ENCODE measurements around the gene MAD2L1BP.

The MAD2L1BP gene

GRCh38 chr6:43665376-43665775 is 29.7 kb downstream of the MAD2L1BP start:
- peak; percentile 11 for DNase-seq
- Histone ChIP-seq H2BK5ac (ENCODE audit: low read length) (no peak overlapping the region), H4K8ac (ENCODE audit: low read depth, low read length) (no peak overlapping the region), H3K27me3 (ENCODE audit: insufficient read depth, low read length, poor library complexity) (no peaks in the 10 kb centered on the region), H3K27ac (ENCODE audit: low read depth, low read length) (no peak overlapping the region), H3K79me2 (ENCODE audit: control insufficient read depth, insufficient read depth, low read length) (no peaks in the 10 kb centered on the region), H2AK5ac (ENCODE audit: low read length) (no peak overlapping the region), H3K4me3 (ENCODE audit: low read length) (no peak overlapping the region), H2BK15ac (replicated peaks; ENCODE audit: low read depth) (no peak overlapping the region), H3K79me1 (ENCODE audit: low read length) (no peaks in the 10 kb centered on the region), H3K4ac (ENCODE audit: low read depth, low read length) (no peak overlapping the region), H3K18ac (ENCODE audit: low read length) (no peak overlapping the region), H3K4me1 (ENCODE audit: control insufficient read depth, low read depth, low read length) (peaks cover 15% of the 10 kb centered on the region), H3K23ac (ENCODE audit: low read length) (no peak overlapping the region), H2BK120ac (ENCODE audit: low read depth, low read length) (no peak overlapping the region), H3K4me2 (ENCODE audit: low read length) (no peak overlapping the region), H3K56ac (ENCODE audit: low read length) (no peak overlapping the region), H3K9ac (ENCODE audit: low read length) (no peak overlapping the region), H4K5ac (ENCODE audit: low read length) (no peak overlapping the region), H3K36me3 (ENCODE audit: control insufficient read depth, insufficient read depth, low read length) (no peaks in the 10 kb centered on the region)
- WGBS (ENCODE audit: extremely low coverage, insufficient coverage, low lambda C conversion rate), result no CpG with 5 or more reads among the region's 1 CpG

DNA sequence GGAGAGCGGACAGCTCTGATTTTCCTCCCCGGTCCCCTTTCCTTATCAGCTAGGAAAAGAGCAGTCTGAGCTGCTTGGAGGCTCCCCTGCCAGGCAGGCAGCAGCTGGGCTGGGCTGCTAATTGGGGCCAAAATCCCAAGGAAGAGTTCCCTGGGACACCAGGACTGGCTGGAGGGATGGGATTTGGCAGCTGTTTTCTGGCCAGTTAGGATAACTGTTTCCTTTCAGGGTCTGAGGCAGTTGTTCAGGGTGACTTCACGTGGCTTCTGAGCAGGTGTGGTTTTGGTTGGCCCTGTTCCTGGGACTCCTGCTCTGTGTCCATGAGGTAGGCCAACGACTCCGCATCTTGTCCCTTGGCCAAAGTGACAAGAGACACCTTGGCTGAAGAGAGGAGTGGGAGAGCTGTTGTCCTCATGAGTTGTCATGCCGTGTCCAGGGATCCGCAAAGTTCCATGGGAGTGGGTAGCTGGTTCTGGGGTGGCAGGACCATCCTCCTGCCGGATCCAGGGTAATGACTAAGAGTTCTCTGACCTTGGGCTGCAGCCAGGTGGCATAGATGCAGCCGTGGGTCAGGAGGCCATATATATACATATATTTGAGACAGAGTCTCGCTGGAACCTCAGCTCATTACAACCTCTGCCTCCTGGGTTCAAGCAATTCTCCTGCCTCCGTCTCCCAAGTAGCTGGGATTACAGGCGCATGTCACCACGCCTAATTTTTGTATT is 30.7 kb downstream of the MAD2L1BP start:
- Histone ChIP-seq H2AK5ac (ENCODE audit: low read length) (no peak overlapping the region), H4K8ac (ENCODE audit: low read depth, low read length) (no peak overlapping the region), H2BK120ac (ENCODE audit: low read depth, low read length) (no peak overlapping the region), H3K18ac (ENCODE audit: low read length) (no peak overlapping the region), H2BK5ac (ENCODE audit: low read length) (no peak overlapping the region), H3K4me3 (ENCODE audit: low read length) (no peak overlapping the region), H3K27me3 (ENCODE audit: insufficient read depth, low read length, poor library complexity) (no peaks in the 10 kb centered on the region), H4K5ac (ENCODE audit: low read length) (no peak overlapping the region), H3K27ac (ENCODE audit: low read depth, low read length) (no peak overlapping the region), H3K4ac (ENCODE audit: low read depth, low read length) (no peak overlapping the region), H3K23ac (ENCODE audit: low read length) (no peak overlapping the region), H2BK15ac (replicated peaks; ENCODE audit: low read depth) (no peak overlapping the region), H3K4me1 (ENCODE audit: control insufficient read depth, low read depth, low read length) (peaks cover 15% of the 10 kb centered on the region), H3K79me2 (ENCODE audit: control insufficient read depth, insufficient read depth, low read length) (no peaks in the 10 kb centered on the region), H3K9ac (ENCODE audit: low read length) (no peak overlapping the region), H3K4me2 (ENCODE audit: low read length) (no peak overlapping the region), H3K36me3 (ENCODE audit: control insufficient read depth, insufficient read depth, low read length) (peaks cover 1% of the 10 kb centered on the region), H3K56ac (ENCODE audit: low read length) (no peak overlapping the region), H3K79me1 (ENCODE audit: low read length) (no peaks in the 10 kb centered on the region)
- no CpG with 5 or more reads among the region's 13 CpGs for WGBS (ENCODE audit: extremely low coverage, insufficient coverage, low lambda C conversion rate)
- DNase-seq, result peak; percentile 13

GRCh38 chr6:43667245-43668150 is 31.9 kb downstream of the MAD2L1BP start:
- H2BK5ac ChIP-seq (ENCODE audit: low read length), result no peak overlapping the region
- H3K4me1 ChIP-seq (ENCODE audit: control insufficient read depth, low read depth, low read length), result peaks cover 15% of the 10 kb centered on the region
- peak; percentile 80 for DNase-seq
- H2BK120ac ChIP-seq (ENCODE audit: low read depth, low read length), result no peak overlapping the region
- H2BK15ac ChIP-seq (replicated peaks; ENCODE audit: low read depth), result no peak overlapping the region
- no peak overlapping the region for H3K4me3 ChIP-seq (ENCODE audit: low read length)
- H3K79me2 ChIP-seq (ENCODE audit: control insufficient read depth, insufficient read depth, low read length), result no peaks in the 10 kb centered on the region
- no CpG with 5 or more reads among the region's 16 CpGs for WGBS (ENCODE audit: extremely low coverage, insufficient coverage, low lambda C conversion rate)
- no peak overlapping the region for H4K5ac ChIP-seq (ENCODE audit: low read length)
- H3K79me1 ChIP-seq (ENCODE audit: low read length), result no peaks in the 10 kb centered on the region
- no peak overlapping the region for H2AK5ac ChIP-seq (ENCODE audit: low read length)
- H3K56ac ChIP-seq (ENCODE audit: low read length), result peak overlapping the region; percentile 50
- peaks cover 3% of the 10 kb centered on the region for H3K36me3 ChIP-seq (ENCODE audit: control insufficient read depth, insufficient read depth, low read length)
- H3K4ac ChIP-seq (ENCODE audit: low read depth, low read length), result no peak overlapping the region
- H3K4me2 ChIP-seq (ENCODE audit: low read length), result peak overlapping the region; percentile 6
- no peak overlapping the region for H3K23ac ChIP-seq (ENCODE audit: low read length)
- H3K27me3 ChIP-seq (ENCODE audit: insufficient read depth, low read length, poor library complexity), result no peaks in the 10 kb centered on the region
- H3K18ac ChIP-seq (ENCODE audit: low read length), result no peak overlapping the region
- no peak overlapping the region for H3K27ac ChIP-seq (ENCODE audit: low read depth, low read length)
- H4K8ac ChIP-seq (ENCODE audit: low read depth, low read length), result no peak overlapping the region
- peak overlapping the region; percentile 28 for H3K9ac ChIP-seq (ENCODE audit: low read length)

GRCh38 chr6:43668151-43669028 is 32.8 kb downstream of the MAD2L1BP start:
- H4K8ac ChIP-seq (ENCODE audit: low read depth, low read length), result no peak overlapping the region
- H3K4me2 ChIP-seq (ENCODE audit: low read length), result no peak overlapping the region
- H3K79me2 ChIP-seq (ENCODE audit: control insufficient read depth, insufficient read depth, low read length), result no peaks in the 10 kb centered on the region
- H3K4me3 ChIP-seq (ENCODE audit: low read length), result no peak overlapping the region
- H2BK120ac ChIP-seq (ENCODE audit: low read depth, low read length), result no peak overlapping the region
- H2BK5ac ChIP-seq (ENCODE audit: low read length), result peak overlapping the region; percentile 25
- no peak overlapping the region for H3K4ac ChIP-seq (ENCODE audit: low read depth, low read length)
- H4K5ac ChIP-seq (ENCODE audit: low read length), result no peak overlapping the region
- peaks cover 3% of the 10 kb centered on the region for H3K36me3 ChIP-seq (ENCODE audit: control insufficient read depth, insufficient read depth, low read length)
- H3K9ac ChIP-seq (ENCODE audit: low read length), result peak overlapping the region; percentile 45
- H3K18ac ChIP-seq (ENCODE audit: low read length), result no peak overlapping the region
- H3K56ac ChIP-seq (ENCODE audit: low read length), result peak overlapping the region; percentile 67
- no peak overlapping the region for H2BK15ac ChIP-seq (replicated peaks; ENCODE audit: low read depth)
- no CpG with 5 or more reads among the region's 17 CpGs for WGBS (ENCODE audit: extremely low coverage, insufficient coverage, low lambda C conversion rate)
- DNase-seq, result peak; percentile 92
- H3K79me1 ChIP-seq (ENCODE audit: low read length), result no peaks in the 10 kb centered on the region
- peak overlapping the region; percentile 74 for H3K23ac ChIP-seq (ENCODE audit: low read length)
- peaks cover 15% of the 10 kb centered on the region for H3K4me1 ChIP-seq (ENCODE audit: control insufficient read depth, low read depth, low read length)
- H2AK5ac ChIP-seq (ENCODE audit: low read length), result peak overlapping the region; percentile 45
- H3K27me3 ChIP-seq (ENCODE audit: insufficient read depth, low read length, poor library complexity), result no peaks in the 10 kb centered on the region
- no peak overlapping the region for H3K27ac ChIP-seq (ENCODE audit: low read depth, low read length)

DNA sequence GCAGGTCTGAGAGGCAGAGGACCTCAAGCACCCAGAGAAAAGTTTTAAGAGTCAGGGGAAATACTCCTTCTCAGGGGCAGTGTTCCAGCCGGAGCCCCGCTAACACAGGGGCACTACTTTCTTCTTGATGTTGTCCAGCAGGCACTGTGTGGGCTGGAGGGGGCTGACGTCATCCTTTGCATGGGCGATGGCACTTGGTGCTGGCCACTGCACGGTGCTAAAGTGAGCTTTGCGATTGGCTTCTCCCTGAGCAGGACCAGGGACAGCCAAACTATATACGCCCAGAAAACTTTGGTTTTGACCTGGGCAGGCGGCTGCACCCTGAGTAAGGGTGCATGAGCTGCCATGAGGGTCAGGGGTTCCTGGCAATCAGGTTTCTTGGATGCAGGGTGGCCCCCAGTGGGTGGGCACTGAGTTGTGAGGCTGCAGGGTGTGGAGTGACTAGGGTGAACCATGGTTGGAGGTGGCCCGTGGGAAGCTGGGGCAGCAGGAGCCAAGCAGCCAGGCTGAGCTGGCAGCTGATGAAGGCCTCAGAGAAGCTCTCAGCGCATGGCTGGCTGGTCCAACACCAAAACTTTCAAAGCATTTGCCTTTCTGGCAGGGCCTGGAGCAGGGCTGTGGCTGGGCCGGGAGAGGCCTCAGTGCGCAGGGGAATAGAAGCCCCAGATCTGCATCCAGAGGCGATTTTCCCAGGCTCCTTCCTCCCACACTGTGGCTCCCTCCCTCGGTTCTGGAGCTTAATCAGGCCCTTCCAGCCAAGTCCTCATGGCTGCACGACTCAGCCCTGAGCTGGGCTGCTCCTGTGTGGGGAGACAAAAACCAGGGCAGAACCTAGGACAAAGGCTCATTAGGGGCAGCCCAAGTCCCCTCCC is 33.6 kb downstream of the MAD2L1BP start:
- no peak overlapping the region for H2AK5ac ChIP-seq (ENCODE audit: low read length)
- no peak overlapping the region for H4K5ac ChIP-seq (ENCODE audit: low read length)
- H2BK120ac ChIP-seq (ENCODE audit: low read depth, low read length), result no peak overlapping the region
- H3K36me3 ChIP-seq (ENCODE audit: control insufficient read depth, insufficient read depth, low read length), result peaks cover 8% of the 10 kb centered on the region
- peaks cover 15% of the 10 kb centered on the region for H3K4me1 ChIP-seq (ENCODE audit: control insufficient read depth, low read depth, low read length)
- no peak overlapping the region for H2BK15ac ChIP-seq (replicated peaks; ENCODE audit: low read depth)
- WGBS (ENCODE audit: extremely low coverage, insufficient coverage, low lambda C conversion rate), result no CpG with 5 or more reads among the region's 15 CpGs
- H3K4ac ChIP-seq (ENCODE audit: low read depth, low read length), result no peak overlapping the region
- no peak overlapping the region for H3K4me3 ChIP-seq (ENCODE audit: low read length)
- no peaks in the 10 kb centered on the region for H3K79me2 ChIP-seq (ENCODE audit: control insufficient read depth, insufficient read depth, low read length)
- peak overlapping the region; percentile 74 for H3K23ac ChIP-seq (ENCODE audit: low read length)
- no peak overlapping the region for H3K18ac ChIP-seq (ENCODE audit: low read length)
- H2BK5ac ChIP-seq (ENCODE audit: low read length), result no peak overlapping the region
- peak; percentile 59 for DNase-seq
- no peaks in the 10 kb centered on the region for H3K27me3 ChIP-seq (ENCODE audit: insufficient read depth, low read length, poor library complexity)
- H3K27ac ChIP-seq (ENCODE audit: low read depth, low read length), result no peak overlapping the region
- H3K9ac ChIP-seq (ENCODE audit: low read length), result peak overlapping the region; percentile 41
- H3K4me2 ChIP-seq (ENCODE audit: low read length), result no peak overlapping the region
- H3K56ac ChIP-seq (ENCODE audit: low read length), result peak overlapping the region; percentile 69
- no peaks in the 10 kb centered on the region for H3K79me1 ChIP-seq (ENCODE audit: low read length)
- no peak overlapping the region for H4K8ac ChIP-seq (ENCODE audit: low read depth, low read length)
